Measurements from ENCODE around the gene C19orf47.

Gene C19orf47

DNA sequence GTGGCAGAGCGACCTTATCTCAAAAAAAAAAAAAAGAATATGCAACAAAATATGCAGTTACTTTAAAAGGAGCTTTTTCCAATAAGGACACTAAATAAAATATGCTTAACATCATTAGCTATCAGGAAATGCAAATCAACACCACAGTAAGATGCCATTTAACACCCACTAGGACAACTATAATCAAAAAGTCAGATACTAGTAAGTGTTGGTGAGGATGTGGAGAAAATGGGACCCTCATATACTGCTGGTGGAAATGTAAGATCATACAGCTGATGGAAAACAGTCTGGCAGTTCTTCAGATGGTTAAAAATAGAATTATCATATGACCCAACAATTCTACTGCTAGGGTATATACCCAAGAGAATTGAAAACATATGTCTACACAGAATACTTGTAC lies 38.5 kb downstream of the C19orf47 start:
- no peaks in the 10 kb centered on the region for H3K4me1 ChIP-seq (ENCODE audit: insufficient read depth, low read length)
- H3K27me3 ChIP-seq (ENCODE audit: insufficient read depth, low read length): no peaks in the 10 kb centered on the region
- no peak overlapping the region for H3K27ac ChIP-seq (ENCODE audit: low read depth, low read length)
- H3K4me3 ChIP-seq (ENCODE audit: low read length): no peak overlapping the region
- no peaks in the 10 kb centered on the region for H3K36me3 ChIP-seq (ENCODE audit: insufficient read depth, low read length)
- WGBS: 89% methylated on average over 1 of the region's 1 CpG
- H3K9me3 ChIP-seq (ENCODE audit: insufficient read depth, low read depth, low read length): no peaks in the 10 kb centered on the region
- no peak overlapping the region for H3K9ac ChIP-seq (ENCODE audit: low read depth, low read length)

DNA sequence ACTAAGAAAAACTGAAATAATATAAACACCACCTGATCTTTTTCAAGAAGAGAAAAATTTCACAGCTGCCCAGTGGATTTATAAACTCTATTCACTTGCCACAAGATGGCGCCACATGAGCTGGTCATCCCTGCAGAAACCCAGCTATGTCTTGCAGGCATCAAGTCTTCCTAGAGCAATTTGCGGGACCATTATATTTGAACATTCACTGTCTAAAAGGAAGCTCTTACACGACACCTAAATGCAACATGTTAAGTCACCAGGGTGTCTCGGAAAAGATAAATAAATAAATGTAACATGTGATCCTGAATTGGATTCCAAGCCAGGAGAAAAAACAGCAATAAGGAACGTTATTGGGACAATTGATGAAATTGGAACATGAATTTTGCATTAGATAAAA lies 42.8 kb downstream of the C19orf47 start:
- WGBS: 34% methylated on average over 5 of the region's 5 CpGs
- H3K4me3 ChIP-seq (ENCODE audit: low read length): no peak overlapping the region
- no peaks in the 10 kb centered on the region for H3K36me3 ChIP-seq (ENCODE audit: insufficient read depth, low read length)
- no peaks in the 10 kb centered on the region for H3K4me1 ChIP-seq (ENCODE audit: insufficient read depth, low read length)
- no peak overlapping the region for H3K27ac ChIP-seq (ENCODE audit: low read depth, low read length)
- no peak overlapping the region for H3K9ac ChIP-seq (ENCODE audit: low read depth, low read length)
- no peaks in the 10 kb centered on the region for H3K27me3 ChIP-seq (ENCODE audit: insufficient read depth, low read length)
- no peaks in the 10 kb centered on the region for H3K9me3 ChIP-seq (ENCODE audit: insufficient read depth, low read depth, low read length)

DNA sequence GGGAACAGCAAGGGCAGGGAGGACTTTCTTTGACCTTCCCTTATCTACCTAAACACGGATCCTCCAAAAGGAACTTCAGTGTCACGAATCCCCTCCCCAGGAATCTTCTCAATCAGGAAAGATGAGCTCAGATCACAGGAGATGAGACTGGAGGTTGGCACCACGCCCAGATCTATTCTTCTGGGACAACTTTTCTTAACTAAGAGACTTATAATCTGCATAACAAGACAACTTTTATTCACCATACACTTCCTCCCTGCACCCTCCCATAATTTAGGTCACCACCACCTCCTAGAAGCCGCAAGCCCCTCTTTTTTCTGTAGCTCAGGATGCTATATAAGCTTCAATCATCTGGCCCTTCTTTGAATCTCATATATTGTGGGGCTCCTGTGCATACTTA lies 43.9 kb downstream of the C19orf47 start:
- H3K9me3 ChIP-seq (ENCODE audit: insufficient read depth, low read depth, low read length): no peaks in the 10 kb centered on the region
- H3K4me1 ChIP-seq (ENCODE audit: insufficient read depth, low read length): no peaks in the 10 kb centered on the region
- H3K27me3 ChIP-seq (ENCODE audit: insufficient read depth, low read length): no peaks in the 10 kb centered on the region
- H3K27ac ChIP-seq (ENCODE audit: low read depth, low read length): no peak overlapping the region
- no peak overlapping the region for H3K9ac ChIP-seq (ENCODE audit: low read depth, low read length)
- no peak overlapping the region for H3K4me3 ChIP-seq (ENCODE audit: low read length)
- no peaks in the 10 kb centered on the region for H3K36me3 ChIP-seq (ENCODE audit: insufficient read depth, low read length)
- 61% methylated on average over 4 of the region's 4 CpGs for WGBS

DNA sequence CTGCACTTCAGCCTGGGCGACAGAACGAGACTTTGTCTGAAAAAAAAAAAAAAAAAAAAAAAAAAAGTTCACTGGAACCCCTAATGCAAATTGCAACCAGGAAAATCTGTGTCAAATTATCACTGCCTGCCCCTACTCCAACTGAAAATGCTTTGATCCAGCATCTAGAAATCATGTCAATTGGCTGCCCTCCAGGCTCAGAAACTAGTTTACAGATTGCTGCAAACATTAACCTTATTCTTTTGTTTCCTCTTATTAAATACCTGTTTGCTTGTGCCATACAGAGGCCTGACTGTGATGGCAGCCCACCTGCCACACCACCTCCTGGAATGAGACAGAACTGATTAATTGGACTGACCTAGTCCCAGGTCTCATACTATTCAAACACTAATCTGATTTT lies 44.4 kb downstream of the C19orf47 start:
- Histone ChIP-seq H3K9ac (ENCODE audit: low read depth, low read length) (no peak overlapping the region), H3K4me1 (ENCODE audit: insufficient read depth, low read length) (no peaks in the 10 kb centered on the region), H3K4me3 (ENCODE audit: low read length) (no peak overlapping the region), H3K36me3 (ENCODE audit: insufficient read depth, low read length) (no peaks in the 10 kb centered on the region), H3K27ac (ENCODE audit: low read depth, low read length) (no peak overlapping the region), H3K27me3 (ENCODE audit: insufficient read depth, low read length) (no peaks in the 10 kb centered on the region), H3K9me3 (ENCODE audit: insufficient read depth, low read depth, low read length) (no peaks in the 10 kb centered on the region)
- WGBS: 94% methylated on average over 2 of the region's 2 CpGs

DNA sequence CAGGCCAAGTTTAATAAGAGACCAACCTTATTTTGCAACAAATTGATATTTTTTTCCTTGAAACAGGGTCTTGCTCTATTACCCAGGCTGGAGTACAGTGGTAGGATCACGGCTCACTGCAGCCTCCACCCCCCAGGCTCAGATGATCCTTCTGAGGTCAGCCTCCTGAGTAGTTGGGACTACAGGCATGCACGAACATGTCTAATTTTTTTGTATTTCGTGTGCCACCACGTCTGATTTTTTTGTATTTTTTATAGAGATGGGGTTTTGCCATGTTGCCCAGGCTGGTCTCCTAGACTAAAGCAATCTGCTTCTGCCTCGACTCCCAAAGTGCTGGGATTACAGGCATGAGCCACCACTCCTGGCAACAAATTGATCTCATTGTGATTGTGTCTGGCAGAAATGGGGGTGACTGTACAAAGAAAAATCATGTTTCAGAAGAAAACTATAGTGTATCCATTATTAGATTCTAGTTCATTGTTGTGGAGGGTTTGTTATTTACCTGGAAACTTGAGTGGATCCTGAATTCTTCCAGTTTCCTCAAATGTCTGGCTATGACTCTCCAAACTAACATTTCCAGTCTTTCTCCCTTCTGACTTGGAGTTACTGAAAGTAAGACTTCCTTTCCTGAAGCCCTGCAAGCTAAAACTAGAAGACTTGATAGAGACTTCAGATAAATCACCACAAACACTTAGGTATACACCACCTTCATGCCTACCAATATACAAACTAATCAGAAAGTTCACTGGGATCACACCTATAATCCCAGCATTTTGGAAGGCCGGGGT lies 45.8 kb downstream of the C19orf47 start:
- 87% methylated on average over 6 of the region's 6 CpGs for WGBS
- Histone ChIP-seq H3K4me3 (ENCODE audit: low read length) (no peak overlapping the region), H3K9ac (ENCODE audit: low read depth, low read length) (no peak overlapping the region), H3K27ac (ENCODE audit: low read depth, low read length) (no peak overlapping the region), H3K9me3 (ENCODE audit: insufficient read depth, low read depth, low read length) (no peaks in the 10 kb centered on the region), H3K4me1 (ENCODE audit: insufficient read depth, low read length) (no peaks in the 10 kb centered on the region), H3K27me3 (ENCODE audit: insufficient read depth, low read length) (no peaks in the 10 kb centered on the region), H3K36me3 (ENCODE audit: insufficient read depth, low read length) (no peaks in the 10 kb centered on the region)

DNA sequence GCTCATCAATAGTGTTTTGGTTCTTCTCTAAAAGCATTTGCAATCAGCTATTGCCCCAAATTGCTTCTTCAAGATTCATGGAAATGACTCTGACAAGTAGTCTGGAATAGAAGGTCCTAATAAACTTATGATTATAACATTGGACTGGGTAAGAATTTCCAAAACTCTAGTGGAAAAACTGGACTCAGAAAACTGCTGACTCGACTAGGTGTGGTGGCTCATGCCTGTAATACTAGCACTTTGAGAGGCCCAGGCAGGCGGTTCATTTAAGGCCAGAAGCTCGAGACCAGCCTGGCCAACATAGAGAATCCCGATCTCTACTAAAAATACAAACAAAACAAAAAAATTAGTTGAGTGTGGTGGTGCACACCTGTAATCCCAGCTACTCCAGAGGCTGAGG lies 47.5 kb downstream of the C19orf47 start:
- Histone ChIP-seq H3K36me3 (ENCODE audit: insufficient read depth, low read length) (no peaks in the 10 kb centered on the region), H3K9me3 (ENCODE audit: insufficient read depth, low read depth, low read length) (no peaks in the 10 kb centered on the region), H3K9ac (ENCODE audit: low read depth, low read length) (no peak overlapping the region), H3K27me3 (ENCODE audit: insufficient read depth, low read length) (no peaks in the 10 kb centered on the region), H3K4me3 (ENCODE audit: low read length) (no peak overlapping the region), H3K27ac (ENCODE audit: low read depth, low read length) (no peak overlapping the region), H3K4me1 (ENCODE audit: insufficient read depth, low read length) (no peaks in the 10 kb centered on the region)
- WGBS: 88% methylated on average over 3 of the region's 4 CpGs

DNA sequence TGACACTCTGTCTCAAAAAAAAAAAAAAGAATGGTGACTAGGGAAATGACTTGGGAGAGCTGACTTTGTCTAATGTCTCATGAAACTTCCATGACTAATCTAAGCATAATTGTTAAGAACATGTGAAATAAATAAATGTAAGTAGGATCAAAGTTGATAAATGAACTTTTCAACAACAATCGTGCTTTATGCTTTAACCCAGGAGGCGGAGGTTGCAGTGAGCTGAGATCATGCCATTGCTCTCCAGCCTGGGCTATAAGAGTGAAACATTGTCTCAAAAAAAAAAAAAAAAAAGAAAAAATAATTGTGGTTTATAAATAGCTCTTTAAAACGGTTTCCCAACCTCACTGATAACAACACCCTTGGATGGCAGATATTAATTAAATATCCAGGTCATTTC lies 50.2 kb downstream of the C19orf47 start:
- no peaks in the 10 kb centered on the region for H3K9me3 ChIP-seq (ENCODE audit: insufficient read depth, low read depth, low read length)
- H3K27me3 ChIP-seq (ENCODE audit: insufficient read depth, low read length): no peaks in the 10 kb centered on the region
- H3K27ac ChIP-seq (ENCODE audit: low read depth, low read length): no peak overlapping the region
- no peaks in the 10 kb centered on the region for H3K4me1 ChIP-seq (ENCODE audit: insufficient read depth, low read length)
- no peak overlapping the region for H3K4me3 ChIP-seq (ENCODE audit: low read length)
- H3K36me3 ChIP-seq (ENCODE audit: insufficient read depth, low read length): no peaks in the 10 kb centered on the region
- no peak overlapping the region for H3K9ac ChIP-seq (ENCODE audit: low read depth, low read length)
- WGBS: 67% methylated on average over 3 of the region's 3 CpGs

DNA sequence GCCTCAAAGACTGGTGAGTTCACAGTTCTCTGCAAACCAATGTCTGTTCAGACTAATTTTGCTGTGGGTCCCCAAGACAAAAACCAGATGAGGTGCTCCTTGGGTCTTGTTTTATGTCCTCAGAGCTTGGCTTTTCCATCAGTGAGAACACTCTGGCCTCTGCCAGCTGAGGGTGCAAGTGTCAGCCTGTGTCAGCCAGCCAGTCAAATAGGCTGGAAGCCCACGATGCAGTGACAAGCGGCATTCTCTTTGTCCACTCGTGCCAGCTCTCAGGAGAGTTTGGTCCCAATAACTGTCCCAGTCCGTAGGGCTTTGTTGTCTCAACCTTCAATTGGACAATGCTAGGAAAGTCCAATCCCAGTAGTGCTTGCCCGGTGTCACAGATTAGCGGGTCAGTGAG lies 53.6 kb downstream of the C19orf47 start:
- Histone ChIP-seq H3K9ac (ENCODE audit: low read depth, low read length) (no peak overlapping the region), H3K27ac (ENCODE audit: low read depth, low read length) (no peak overlapping the region), H3K27me3 (ENCODE audit: insufficient read depth, low read length) (no peaks in the 10 kb centered on the region), H3K9me3 (ENCODE audit: insufficient read depth, low read depth, low read length) (no peaks in the 10 kb centered on the region), H3K4me3 (ENCODE audit: low read length) (no peak overlapping the region), H3K36me3 (ENCODE audit: insufficient read depth, low read length) (no peaks in the 10 kb centered on the region), H3K4me1 (ENCODE audit: insufficient read depth, low read length) (no peaks in the 10 kb centered on the region)
- 92% methylated on average over 6 of the region's 6 CpGs for WGBS

DNA sequence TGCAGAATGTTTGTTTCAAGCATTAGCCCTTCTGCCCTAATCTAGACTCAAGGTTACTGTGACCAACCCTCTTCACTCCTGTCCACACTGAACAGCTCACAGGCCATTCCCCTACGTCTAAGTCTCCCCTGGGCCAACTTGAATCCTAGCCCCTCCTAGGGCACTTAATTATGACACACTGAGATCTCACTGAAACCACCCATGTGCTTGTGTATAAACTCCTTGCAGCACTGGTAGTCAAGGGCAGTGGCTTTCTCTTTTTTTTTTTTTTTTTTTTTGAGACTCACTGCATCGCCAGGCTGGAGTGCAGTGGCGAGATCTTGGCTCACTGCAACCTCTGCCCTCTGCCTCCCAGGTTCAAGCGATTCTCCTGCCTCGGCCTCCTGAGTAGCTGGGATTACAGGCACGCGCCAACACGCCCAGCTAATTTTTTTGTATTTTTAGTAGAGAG lies 61.2 kb downstream of the C19orf47 start:
- Histone ChIP-seq H3K9me3 (ENCODE audit: insufficient read depth, low read depth, low read length) (no peaks in the 10 kb centered on the region), H3K4me3 (ENCODE audit: low read length) (no peak overlapping the region), H3K4me1 (ENCODE audit: insufficient read depth, low read length) (0 out of 2 replicates have a peak, but pooled peaks cover 4% of the 10 kb centered on the region), H3K36me3 (ENCODE audit: insufficient read depth, low read length) (no peaks in the 10 kb centered on the region), H3K9ac (ENCODE audit: low read depth, low read length) (no peak overlapping the region), H3K27me3 (ENCODE audit: insufficient read depth, low read length) (no peaks in the 10 kb centered on the region), H3K27ac (ENCODE audit: low read depth, low read length) (no peak overlapping the region)
- 93% methylated on average over 8 of the region's 8 CpGs for WGBS

DNA sequence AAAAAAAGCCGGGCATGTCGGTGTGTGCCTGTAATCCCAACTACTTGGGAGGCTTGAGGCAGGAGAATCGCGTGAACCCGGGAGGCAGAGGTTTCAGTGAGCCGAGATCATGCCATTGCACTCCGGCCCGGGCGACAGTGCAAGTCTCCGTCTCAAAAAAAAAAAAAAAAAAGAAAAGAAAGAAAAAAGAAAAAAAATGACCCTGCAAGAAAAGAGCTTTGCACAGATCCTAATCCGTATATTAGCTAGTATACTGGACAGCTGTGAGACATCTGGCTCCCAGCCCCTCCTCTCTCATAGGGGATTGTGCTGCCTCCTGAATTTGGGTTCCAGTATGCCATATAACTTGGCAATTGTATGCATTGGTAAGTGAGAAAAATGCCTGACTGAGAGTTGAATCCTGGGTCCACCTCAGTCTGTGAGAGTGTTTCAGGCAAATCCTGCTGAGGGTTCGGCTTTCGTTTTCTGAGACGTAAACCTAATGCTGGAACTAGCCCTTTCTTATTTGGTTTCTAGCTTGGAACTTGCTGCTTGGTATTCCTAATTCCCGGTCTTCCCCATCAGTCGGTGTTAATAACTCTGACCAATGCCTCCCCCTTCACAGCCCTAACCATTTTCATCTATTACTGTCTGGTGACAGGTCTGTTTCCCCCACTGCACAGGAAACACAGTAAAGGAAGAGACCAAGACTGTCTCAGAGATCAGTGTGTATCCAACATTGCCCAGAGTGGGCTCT lies 61.8 kb downstream of the C19orf47 start:
- H3K4me3 ChIP-seq (ENCODE audit: low read length): peak overlapping the region; percentile 96; the same call in 1 of the 2 replicates
- H3K27ac ChIP-seq (ENCODE audit: low read depth, low read length): peak overlapping the region; percentile 92; the same call in 1 of the 2 replicates
- 0 out of 2 replicates have a peak, but pooled peaks cover 3% of the 10 kb centered on the region for H3K36me3 ChIP-seq (ENCODE audit: insufficient read depth, low read length)
- H3K9ac ChIP-seq (ENCODE audit: low read depth, low read length): no peak overlapping the region
- WGBS: 88% methylated on average over 16 of the region's 16 CpGs
- H3K4me1 ChIP-seq (ENCODE audit: insufficient read depth, low read length): 0 out of 2 replicates have a peak, but pooled peaks cover 4% of the 10 kb centered on the region
- no peaks in the 10 kb centered on the region for H3K27me3 ChIP-seq (ENCODE audit: insufficient read depth, low read length)
- H3K9me3 ChIP-seq (ENCODE audit: insufficient read depth, low read depth, low read length): no peaks in the 10 kb centered on the region
